CD1c-positive myeloid dendritic cell (primary cell): ENCODE data around the gene FRMPD2.

Experiments
- DNase-seq: peaks from one replicate; pipeline ENCODE4 v3.0.0-alpha.2; 2016; ENCODE audit errors: extremely low spot score

The FRMPD2 gene

GRCh38 chr10:48274636-48275035, at the start of gene FRMPD2:
FRMPD2 (minus strand) TSS chr10:48274696; CDS start chr10:48274567, 129 bp downstream.
- DNase-seq, result no peak

- no peak for DNase-seq
Measured at GRCh38 chr10:48322017-48322416, 47.5 kb upstream of the FRMPD2 start.

- DNase-seq, result no peak
Measured at GRCh38 chr10:48317321-48317990, 43.0 kb upstream of the FRMPD2 start.

- DNase-seq, result no peak
Measured at GRCh38 chr10:48316236-48316635, 41.7 kb upstream of the FRMPD2 start.

GRCh38 chr10:48314107-48314506, 39.6 kb upstream of the FRMPD2 start:
- no peak for DNase-seq

- peak; percentile 8 for DNase-seq
Measured at GRCh38 chr10:48309711-48310226, 35.3 kb upstream of the FRMPD2 start.

GRCh38 chr10:48307711-48308018, 33.2 kb upstream of the FRMPD2 start:
- DNase-seq, result peak; percentile 1

GRCh38 chr10:48306870-48307710, 32.6 kb upstream of the FRMPD2 start:
- peak; percentile 66 for DNase-seq

- DNase-seq, result peak; percentile 97
Measured at GRCh38 chr10:48306265-48306869, 31.9 kb upstream of the FRMPD2 start, which contains the start of gene MAPK8. MAPK8 (plus strand) TSS chr10:48306677; CDS start chr10:48401661, 94,984 bp downstream.

GRCh38 chr10:48305905-48306264, 31.4 kb upstream of the FRMPD2 start:
- DNase-seq, result no peak

- no peak for DNase-seq
Measured at GRCh38 chr10:48302515-48303476, 28.3 kb upstream of the FRMPD2 start.

GRCh38 chr10:48300556-48300955, 26.1 kb upstream of the FRMPD2 start:
- no peak for DNase-seq

GRCh38 chr10:48299692-48300091, 25.2 kb upstream of the FRMPD2 start:
- no peak for DNase-seq

GRCh38 chr10:48299066-48299465, 24.6 kb upstream of the FRMPD2 start:
- no peak for DNase-seq

- DNase-seq, result no peak
Measured at GRCh38 chr10:48296576-48297098, 22.1 kb upstream of the FRMPD2 start.

- no peak for DNase-seq
Measured at GRCh38 chr10:48294431-48294830, 19.9 kb upstream of the FRMPD2 start.

GRCh38 chr10:48292616-48293015, 18.1 kb upstream of the FRMPD2 start:
- no peak for DNase-seq

- no peak for DNase-seq
Measured at GRCh38 chr10:48291190-48291589, 16.7 kb upstream of the FRMPD2 start.

- DNase-seq, result no peak
Measured at GRCh38 chr10:48290286-48290685, 15.8 kb upstream of the FRMPD2 start.

GRCh38 chr10:48289501-48290238, 15.2 kb upstream of the FRMPD2 start:
- DNase-seq, result peak; percentile 56
